Breast epithelium (tissue), 4 donors: Measurements from ENCODE around the gene SAXO1. TPM values are rescaled to one million over a fixed set of nuclear protein-coding genes. Genes with fewer than 3 reads are reported as not detected.

Source experiments
- DNase-seq, 2 donors: peaks; one replicate each; pipeline ENCODE4 v3.0.0-alpha.2; 2019; ENCODE audit warnings: low spot score in 2 of 2
- H3K27ac ChIP-seq, 2 donors: fragments of 200-600 bp; sonication (generic) in 1 of 2; one replicate each; pipeline ENCODE4 v1.5.1; 2016 to 2019; ENCODE audit warnings: mild to moderate bottlenecking in 1 of 2
- H3K27me3 ChIP-seq, 2 donors: fragments of 200-600 bp; sonication (generic) in 1 of 2; one replicate each; pipeline versions ENCODE4 v1.5.1 to v1.6.0; 2017 to 2019; ENCODE audit warnings: control low read depth in 1 of 2, mild to moderate bottlenecking in 1 of 2
- H3K36me3 ChIP-seq: fragments of 200-600 bp; one replicate; pipeline ENCODE4 v1.5.1; 2019
- H3K4me1 ChIP-seq, 2 donors: fragments of 200-600 bp; sonication (generic); one replicate each; pipeline ENCODE4 v1.5.1; 2016 to 2019; ENCODE audit warnings: control low read depth in 1 of 2
- H3K4me3 ChIP-seq, 3 donors: fragments of 200-600 bp; sonication (generic); 1 replicate in 2 of 3; 2 replicates in 1 of 3; pipeline ENCODE4 v1.5.1; 2016 to 2019; ENCODE audit warnings: mild to moderate bottlenecking in 3 of 3, moderate library complexity in 2 of 3
- H3K9me3 ChIP-seq, 2 donors: fragments of 200-600 bp; sonication (generic) in 1 of 2; one replicate each; pipeline ENCODE4 v1.5.1; 2016 to 2019; ENCODE audit warnings: control low read depth in 1 of 2
- POLR2A ChIP-seq: fragments of 450-650 bp; IDR thresholded peaks from one replicate; pipeline ENCODE4 v1.6.1; 2016; ENCODE audit warnings: antibody characterized with exemption, mild to moderate bottlenecking, moderate library complexity
- POLR2AphosphoS5 ChIP-seq, 3 donors: sonication (generic); formaldehyde crosslinking; IDR thresholded peaks; one replicate each; pipeline ENCODE4 v1.6.1; 2017; ENCODE audit warnings: antibody characterized with exemption in 3 of 3
- intact Hi-C: fragments of 100-400 bp; cut with DNase I; formaldehyde crosslinking; loops from one replicate; pipeline ENCODE4 v1.15.1; 2023; ENCODE audit warnings: low total_unique reads
- total RNA-seq, 3 donors: library from RNA; depleted of rRNA; stranded (reverse); fragments of >200 nt; gene quantifications; one replicate each; pipeline ENCODE4 v1.1.0, GENCODE V29; 2016
- TF ChIP-seq, protein P1 (sequence below), 3 donors: fragments of 450-650 bp; IDR thresholded peaks; one replicate each; pipeline ENCODE4 v1.5.1; 2016 to 2017; ENCODE audit warnings: antibody characterized with exemption in 3 of 3, mild to moderate bottlenecking in 3 of 3, moderate library complexity in 3 of 3

The SAXO1 gene
- total RNA-seq, 3 donors from 2014 or later, result 0.16 to 0.29 TPM; not detected in 1

DNA sequence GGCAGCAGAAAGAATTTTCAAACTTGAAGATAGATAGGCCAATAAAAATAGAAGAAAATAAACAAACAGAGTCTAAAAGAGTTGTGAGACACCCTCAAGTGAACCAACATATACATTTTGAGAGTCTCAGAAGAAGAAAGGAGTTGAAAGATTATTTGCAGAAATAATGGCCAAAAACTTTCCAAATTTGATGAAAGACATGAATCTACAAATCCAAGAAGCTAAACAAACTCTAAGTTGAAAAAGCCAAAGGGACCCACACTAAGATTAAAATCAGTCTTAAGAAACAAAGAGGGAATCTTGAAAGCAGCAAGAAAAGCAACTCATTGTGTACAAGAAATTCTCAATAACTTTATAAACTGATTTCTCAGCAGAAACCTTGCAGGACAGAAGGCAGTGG, 137.0 kb downstream of the SAXO1 start:
- no peaks in the 10 kb centered on the region for H3K27me3 ChIP-seq
- TF ChIP-seq POLR2AphosphoS5 (IDR thresholded peaks at IDR 0.05) (no peak), POLR2A (no peak)
- TF ChIP-seq, protein P1, sequence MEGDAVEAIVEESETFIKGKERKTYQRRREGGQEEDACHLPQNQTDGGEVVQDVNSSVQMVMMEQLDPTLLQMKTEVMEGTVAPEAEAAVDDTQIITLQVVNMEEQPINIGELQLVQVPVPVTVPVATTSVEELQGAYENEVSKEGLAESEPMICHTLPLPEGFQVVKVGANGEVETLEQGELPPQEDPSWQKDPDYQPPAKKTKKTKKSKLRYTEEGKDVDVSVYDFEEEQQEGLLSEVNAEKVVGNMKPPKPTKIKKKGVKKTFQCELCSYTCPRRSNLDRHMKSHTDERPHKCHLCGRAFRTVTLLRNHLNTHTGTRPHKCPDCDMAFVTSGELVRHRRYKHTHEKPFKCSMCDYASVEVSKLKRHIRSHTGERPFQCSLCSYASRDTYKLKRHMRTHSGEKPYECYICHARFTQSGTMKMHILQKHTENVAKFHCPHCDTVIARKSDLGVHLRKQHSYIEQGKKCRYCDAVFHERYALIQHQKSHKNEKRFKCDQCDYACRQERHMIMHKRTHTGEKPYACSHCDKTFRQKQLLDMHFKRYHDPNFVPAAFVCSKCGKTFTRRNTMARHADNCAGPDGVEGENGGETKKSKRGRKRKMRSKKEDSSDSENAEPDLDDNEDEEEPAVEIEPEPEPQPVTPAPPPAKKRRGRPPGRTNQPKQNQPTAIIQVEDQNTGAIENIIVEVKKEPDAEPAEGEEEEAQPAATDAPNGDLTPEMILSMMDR (IDR thresholded peaks at IDR 0.05), result no peak
- intact Hi-C loops, result no loop called here
- H3K9me3 ChIP-seq, result peaks cover 20 to 33% of the 10 kb centered on the region in 2 donors
- no peaks in the 10 kb centered on the region for H3K4me1 ChIP-seq
- H3K4me3 ChIP-seq, result no peak overlapping the region
- H3K36me3 ChIP-seq, result no peaks in the 10 kb centered on the region
- DNase-seq, result no peak
- H3K27ac ChIP-seq, result no peak overlapping the region

DNA sequence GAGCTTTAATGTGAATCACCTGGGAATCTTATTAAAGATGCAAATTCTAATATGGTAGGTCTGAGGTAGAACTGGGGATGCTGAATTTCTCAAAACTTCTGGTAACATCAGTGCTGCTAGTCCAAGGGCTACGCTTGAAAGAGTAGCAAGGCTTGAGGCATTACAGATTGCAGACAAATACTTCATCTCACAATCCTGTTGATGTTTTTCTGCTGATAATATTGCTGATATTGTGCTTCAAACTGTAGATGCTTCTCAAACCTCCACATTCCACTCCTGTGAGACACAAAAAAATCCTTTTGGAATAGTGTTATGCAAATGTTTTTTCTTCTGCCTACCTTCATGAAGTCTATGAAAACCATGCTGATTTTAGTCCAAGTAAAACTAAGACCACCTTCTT, 139.5 kb downstream of the SAXO1 start:
- Histone ChIP-seq H3K9me3 (peaks cover 20 to 26% of the 10 kb centered on the region in 2 donors), H3K4me3 (no peak overlapping the region), H3K4me1 (no peaks in the 10 kb centered on the region), H3K27ac (no peak overlapping the region), H3K36me3 (no peaks in the 10 kb centered on the region), H3K27me3 (no peaks in the 10 kb centered on the region)
- no peak for TF ChIP-seq POLR2A
- TF ChIP-seq, protein P1 (IDR thresholded peaks at IDR 0.05), result no peak
- no peak for TF ChIP-seq POLR2AphosphoS5 (IDR thresholded peaks at IDR 0.05)
- DNase-seq, result no peak
- intact Hi-C loops, result no loop called here

DNA sequence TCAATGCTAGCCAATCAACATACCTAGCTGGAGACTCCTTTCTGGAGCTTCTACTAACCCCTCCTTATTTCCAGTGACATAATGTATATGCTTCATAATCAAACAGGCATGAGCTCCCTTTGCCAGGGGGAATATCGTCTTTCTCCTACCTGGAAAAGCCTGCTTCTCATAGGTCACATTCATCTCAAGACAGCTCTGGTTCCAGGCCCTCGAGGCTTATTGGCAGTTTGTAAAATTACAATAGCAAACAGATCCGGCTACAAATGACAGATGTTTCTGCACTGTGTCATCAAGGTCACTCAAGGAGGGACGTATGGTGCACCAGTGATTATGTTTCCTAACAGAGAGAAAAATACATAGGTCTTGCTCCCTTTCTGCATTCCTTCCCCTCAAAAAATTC, 140.0 kb downstream of the SAXO1 start:
- Histone ChIP-seq H3K4me3 (no peak overlapping the region), H3K27me3 (no peaks in the 10 kb centered on the region), H3K4me1 (no peaks in the 10 kb centered on the region), H3K27ac (no peak overlapping the region), H3K36me3 (no peaks in the 10 kb centered on the region), H3K9me3 (peaks cover 20 to 26% of the 10 kb centered on the region in 2 donors)
- intact Hi-C loops, result no loop called here
- no peak for DNase-seq
- TF ChIP-seq POLR2AphosphoS5 (IDR thresholded peaks at IDR 0.05) (no peak), POLR2A (no peak)

DNA sequence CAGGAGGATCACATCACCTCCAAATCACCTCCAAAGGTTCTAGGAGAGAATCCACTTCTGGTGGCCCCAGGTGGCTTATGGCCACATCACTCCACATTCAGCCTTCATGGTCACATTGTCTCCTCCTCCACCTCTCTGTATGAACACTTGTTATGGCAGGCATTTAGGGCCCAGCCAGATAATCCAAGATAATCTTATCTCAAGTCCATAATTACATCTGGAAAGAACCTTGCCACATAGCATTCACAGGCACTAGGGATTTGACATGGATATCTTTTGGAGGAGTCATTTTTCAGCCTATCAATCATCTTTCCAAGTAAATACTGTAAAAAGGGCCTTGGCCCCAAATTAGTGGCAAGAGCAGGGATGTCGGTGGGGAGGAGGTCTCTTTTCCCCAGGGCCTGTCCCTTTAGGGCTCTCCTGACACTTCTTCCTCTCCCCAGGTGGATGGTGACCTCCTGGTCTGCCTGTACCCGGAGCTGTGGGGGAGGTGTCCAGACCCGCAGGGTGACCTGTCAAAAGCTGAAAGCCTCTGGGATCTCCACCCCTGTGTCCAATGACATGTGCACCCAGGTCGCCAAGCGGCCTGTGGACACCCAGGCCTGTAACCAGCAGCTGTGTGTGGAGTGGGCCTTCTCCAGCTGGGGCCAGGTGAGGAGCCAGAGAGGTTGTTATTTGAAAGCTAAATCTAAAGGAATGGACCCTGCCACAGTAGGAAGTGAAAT, 140.9 kb downstream of the SAXO1 start:
- Histone ChIP-seq H3K9me3 (peaks cover 20 to 26% of the 10 kb centered on the region in 2 donors), H3K27me3 (no peaks in the 10 kb centered on the region), H3K36me3 (no peaks in the 10 kb centered on the region), H3K4me3 (no peak overlapping the region), H3K27ac (no peak overlapping the region), H3K4me1 (no peaks in the 10 kb centered on the region)
- TF ChIP-seq POLR2AphosphoS5 (IDR thresholded peaks at IDR 0.05), result no peak
- TF ChIP-seq, protein P1 (IDR thresholded peaks at IDR 0.05), result no peak
- no peak for TF ChIP-seq POLR2A
- DNase-seq, result no peak
- intact Hi-C loops, result no loop called here

DNA sequence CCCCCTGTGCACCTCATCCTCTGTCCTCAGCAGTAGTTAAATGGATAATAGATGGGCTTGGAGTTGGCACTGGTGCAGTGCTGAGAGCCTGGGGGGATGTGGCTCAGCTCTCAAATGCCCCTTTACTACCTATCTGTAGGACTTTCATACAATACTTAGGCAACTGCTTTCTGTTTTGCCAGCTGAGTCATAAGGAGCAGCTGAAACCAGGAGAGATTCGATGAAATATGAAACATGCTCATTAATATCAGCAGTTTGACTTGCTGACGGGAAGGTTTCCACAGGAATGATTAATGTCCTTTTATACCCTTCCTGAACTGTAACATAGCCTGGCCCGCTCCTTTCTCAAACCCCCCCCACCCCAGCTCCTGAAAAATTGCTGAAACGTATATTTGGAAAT, 142.6 kb downstream of the SAXO1 start:
- peaks cover 4 to 9% of the 10 kb centered on the region in 2 donors for H3K9me3 ChIP-seq
- H3K4me3 ChIP-seq, result no peak overlapping the region
- intact Hi-C loops, result no loop called here
- no peak for DNase-seq
- H3K27me3 ChIP-seq, result no peaks in the 10 kb centered on the region
- H3K4me1 ChIP-seq, result no peaks in the 10 kb centered on the region
- no peak for TF ChIP-seq POLR2A
- no peak for TF ChIP-seq POLR2AphosphoS5 (IDR thresholded peaks at IDR 0.05)
- TF ChIP-seq, protein P1 (IDR thresholded peaks at IDR 0.05), result no peak
- H3K36me3 ChIP-seq, result no peaks in the 10 kb centered on the region
- no peak overlapping the region for H3K27ac ChIP-seq
